IMR-90 (cell line): ENCODE results near the gene FAM184A. TPM values are rescaled to one million over a fixed set of nuclear protein-coding genes. Genes with fewer than 3 reads are reported as not detected.

Source experiments
- ATAC-seq: fragments of 200-7000 bp; cut with Tn5 transposase; 2 replicates; pipeline ENCODE4 v1.9.1; 2020; ENCODE audit warnings: low read depth, mild to moderate bottlenecking, moderate library complexity
- BruUV-seq: library from RNA; stranded (reverse); fragments of 400-500 nt; replicated peaks from 2 replicates; lab custom pipeline; 2021; lab: Mats Ljungman, UMichigan
- CTCF ChIA-PET: fragments of 300-600 bp; formaldehyde crosslinking; extraction: SDS; loops from one replicate; lab custom pipeline; 2021; ENCODE audit warnings: antibody characterized with exemption; lab: Yijun Ruan, JAX
- POLR2A ChIA-PET: fragments of 300-600 bp; sonication (Branson Sonifier 250); formaldehyde crosslinking; loops from one replicate; lab custom pipeline; 2022; ENCODE audit warnings: antibody characterized with exemption; ENCODE audit not compliant: unreplicated experiment; lab: Charles Lee
- DNase-seq: peaks from one replicate; pipeline ENCODE4 v3.0.0; 2013
- H2AFZ ChIP-seq: replicated peaks from 2 replicates; pipeline ENCODE3; 2013; ENCODE audit warnings: low read length, mild to moderate bottlenecking; ENCODE audit not compliant: poor library complexity
- H2AK5ac ChIP-seq: 2 replicates; pipeline ENCODE4 v1.6.1; 2013; ENCODE audit warnings: low read depth, low read length, inconsistent platforms
- H2AK9ac ChIP-seq: replicated peaks from 2 replicates; pipeline ENCODE3; 2013; ENCODE audit warnings: mild to moderate bottlenecking, low read depth, low read length, moderate library complexity; ENCODE audit not compliant: poor library complexity
- H2BK120ac ChIP-seq: 2 replicates; pipeline ENCODE4 v1.6.1; 2013; ENCODE audit warnings: low read depth, low read length, inconsistent platforms
- H2BK15ac ChIP-seq: 3 replicates; pipeline ENCODE4 v1.6.1; 2013; ENCODE audit warnings: low read depth, low read length, inconsistent platforms
- H2BK20ac ChIP-seq: 2 replicates; pipeline ENCODE4 v1.6.1; 2013; ENCODE audit warnings: low read depth, mild to moderate bottlenecking, inconsistent platforms, low read length, moderate library complexity
- H2BK5ac ChIP-seq: 2 replicates; pipeline ENCODE4 v1.6.1; 2013; ENCODE audit warnings: mild to moderate bottlenecking, low read depth, low read length, inconsistent platforms; ENCODE audit not compliant: poor library complexity, severe bottlenecking
- H3K14ac ChIP-seq: replicated peaks from 2 replicates; pipeline ENCODE4 v1.6.1; 2013; ENCODE audit warnings: low read depth, low read length, inconsistent platforms
- H3K18ac ChIP-seq: 2 replicates; pipeline ENCODE4 v1.6.1; 2013; ENCODE audit warnings: low read depth, low read length, control low read depth
- H3K23ac ChIP-seq: 2 replicates; pipeline ENCODE4 v1.6.1; 2013; ENCODE audit warnings: low read depth, low read length, inconsistent platforms
- H3K27ac ChIP-seq: 2 replicates; pipeline ENCODE4 v1.5.1; 2013; ENCODE audit warnings: mild to moderate bottlenecking, control low read depth, low read length; ENCODE audit not compliant: insufficient read depth
- H3K27me3 ChIP-seq: 2 replicates; pipeline ENCODE4 v1.6.1; 2013; ENCODE audit warnings: low read length; ENCODE audit not compliant: control insufficient read depth, insufficient read depth
- H3K36me3 ChIP-seq: 2 replicates; pipeline ENCODE4 v1.6.1; 2013; ENCODE audit warnings: low read length, mixed read lengths; ENCODE audit not compliant: control insufficient read depth, insufficient read depth
- H3K4ac ChIP-seq: 2 replicates; pipeline ENCODE4 v1.6.1; 2013; ENCODE audit warnings: low read depth, low read length, inconsistent platforms
- H3K4me1 ChIP-seq: 2 replicates; pipeline ENCODE4 v1.6.1; 2013; ENCODE audit warnings: low read length, mixed read lengths; ENCODE audit not compliant: control insufficient read depth, insufficient read depth
- H3K4me2 ChIP-seq: 2 replicates; pipeline ENCODE4 v1.6.1; 2013; ENCODE audit warnings: low read depth, mild to moderate bottlenecking, control low read depth, low read length, moderate library complexity
- H3K4me3 ChIP-seq: 2 replicates; pipeline ENCODE4 v1.5.1; 2013; ENCODE audit warnings: low read depth, mild to moderate bottlenecking, control low read depth, low read length, moderate library complexity; ENCODE audit not compliant: insufficient read depth
- H3K56ac ChIP-seq: 2 replicates; pipeline ENCODE4 v1.6.1; 2013; ENCODE audit warnings: low read length, inconsistent platforms; ENCODE audit not compliant: insufficient read depth; ENCODE audit errors: extremely low read depth
- H3K79me1 ChIP-seq, 2 experiments: 2 replicates each; pipeline ENCODE4 v1.6.1; 2013; ENCODE audit warnings: low read length in 2 of 2, inconsistent platforms in 1 of 2, low read depth in 1 of 2
- H3K9ac ChIP-seq: 2 replicates; pipeline ENCODE4 v1.6.1; 2013; ENCODE audit warnings: low read depth, low read length, control low read depth
- H3K9me1 ChIP-seq: 2 replicates; pipeline ENCODE4 v1.6.1; 2013; ENCODE audit warnings: low read length, inconsistent platforms; ENCODE audit not compliant: insufficient read depth
- H3K9me3 ChIP-seq: 2 replicates; pipeline ENCODE4 v1.6.1; 2013; ENCODE audit warnings: low read length; ENCODE audit not compliant: control insufficient read depth, insufficient read depth
- H4K20me1 ChIP-seq: 2 replicates; pipeline ENCODE4 v1.6.1; 2013; ENCODE audit warnings: low read length, inconsistent platforms; ENCODE audit not compliant: insufficient read depth
- H4K5ac ChIP-seq: 2 replicates; pipeline ENCODE4 v1.6.1; 2013; ENCODE audit warnings: mild to moderate bottlenecking, low read depth, low read length, control low read depth
- H4K8ac ChIP-seq, 2 experiments: 2 replicates each; pipeline ENCODE4 v1.6.1; 2013; ENCODE audit warnings: low read depth in 2 of 2, low read length in 2 of 2, control low read depth in 1 of 2, inconsistent platforms in 1 of 2
- H4K91ac ChIP-seq: 2 replicates; pipeline ENCODE4 v1.6.1; 2013; ENCODE audit warnings: low read depth, low read length, inconsistent platforms; ENCODE audit not compliant: insufficient read depth
- BHLHE40 ChIP-seq: fragments of 150-350 bp; IDR thresholded peaks from 2 replicates; pipeline ENCODE4 v1.6.1; 2016; ENCODE audit warnings: mild to moderate bottlenecking, low read depth, low read length
- CEBPB ChIP-seq: IDR thresholded peaks from 2 replicates; pipeline ENCODE4 v1.6.1; 2012; ENCODE audit warnings: low read depth, low read length, improper control_type of control experiment
- CHD1 ChIP-seq: IDR thresholded peaks from 2 replicates; pipeline ENCODE4 v1.6.1; 2012; ENCODE audit warnings: low read depth, low read length, improper control_type of control experiment
- CTCF ChIP-seq: conservative IDR thresholded peaks from 2 replicates; pipeline ENCODE4 v1.5.1; 2012; ENCODE audit warnings: mild to moderate bottlenecking, low read depth, low read length, improper control_type of control experiment
- FOS ChIP-seq: fragments of 150-350 bp; IDR thresholded peaks from 2 replicates; pipeline ENCODE4 v1.6.1; 2016; ENCODE audit warnings: low read depth, low read length
- MAFK ChIP-seq: IDR thresholded peaks from 2 replicates; pipeline ENCODE4 v1.6.1; 2012; ENCODE audit warnings: low read depth, low read length, improper control_type of control experiment
- MAZ ChIP-seq: IDR thresholded peaks from 2 replicates; pipeline ENCODE4 v1.6.1; 2012; ENCODE audit warnings: low read depth, mild to moderate bottlenecking, low read length, improper control_type of control experiment, moderate library complexity, borderline replicate concordance
- MXI1 ChIP-seq: IDR thresholded peaks from 2 replicates; pipeline ENCODE4 v1.6.1; 2012; ENCODE audit warnings: low read depth, mild to moderate bottlenecking, low read length, moderate library complexity, borderline replicate concordance
- NFE2L2 ChIP-seq: fragments of 150-350 bp; IDR thresholded peaks from 2 replicates; pipeline ENCODE4 v1.6.1; 2016; ENCODE audit warnings: low read depth, mild to moderate bottlenecking, low read length
- POLR2A ChIP-seq: IDR thresholded peaks from 2 replicates; pipeline ENCODE4 v1.6.1; 2012; ENCODE audit warnings: mild to moderate bottlenecking, low read depth, low read length
- RAD21 ChIP-seq: IDR thresholded peaks from 2 replicates; pipeline ENCODE4 v1.6.1; 2012; ENCODE audit warnings: low read length, improper control_type of control experiment
- RCOR1 ChIP-seq: IDR thresholded peaks from 2 replicates; pipeline ENCODE4 v1.6.1; 2012; ENCODE audit warnings: mild to moderate bottlenecking, low read length, improper control_type of control experiment; ENCODE audit not compliant: insufficient replicate concordance
- RFX5 ChIP-seq: IDR thresholded peaks from 2 replicates; pipeline ENCODE4 v1.8.0; 2012; ENCODE audit warnings: low read depth, mild to moderate bottlenecking, low read length, moderate library complexity
- SMC3 ChIP-seq: fragments of 150-350 bp; IDR thresholded peaks from 2 replicates; pipeline ENCODE4 v1.6.1; 2016; ENCODE audit warnings: low read depth, mild to moderate bottlenecking, antibody characterized with exemption, low read length, moderate library complexity
- WGBS, 2 experiments: methylation state at CpG; one replicate each; pipeline versions ENCODE4 v1.1.5 to v1.1.7; 2013; ENCODE audit warnings: missing lambda C conversion rate in 2 of 2; ENCODE audit not compliant: insufficient read length in 1 of 2; ENCODE audit errors: extremely low coverage in 2 of 2; 5-methylcytosine and 5-hydroxymethylcytosine counted together
- dilution Hi-C: fragments of 300-500 bp; cut with HindIII; formaldehyde crosslinking; loops from one replicate; pipeline ENCODE4 v1.14.3; 2018; ENCODE audit warnings: low sequenced_read_pairs; ENCODE audit not compliant: unreplicated experiment
- in situ Hi-C: fragments of 300-500 bp; cut with MboI; formaldehyde crosslinking; loops from 3 replicates; pipeline ENCODE4 v1.14.3; 2019; ENCODE audit warnings: low sequenced_read_pairs, inconsistent platforms, mixed read lengths
- intact Hi-C: fragments of 100-400 bp; cut with micrococcal nuclease; formaldehyde crosslinking; loops from 2 replicates; pipeline ENCODE4 v1.10.0; 2022
- polyA plus RNA-seq, 3 experiments: library from polyadenylated mRNA; depleted of rRNA; stranded (reverse); fragments of >200 nt; gene quantifications; 2 replicates each; pipeline ENCODE4 v1.2.3, GENCODE V29; 2012; ENCODE audit warnings: low replicate concordance in 1 of 3
- total RNA-seq: library from RNA; depleted of rRNA; stranded (reverse); fragments of >200 nt; gene quantifications from 2 replicates; pipeline ENCODE4 v1.2.3, GENCODE V29; 2012
- TF ChIP-seq, protein P1 (sequence below): fragments of 150-350 bp; IDR thresholded peaks from 2 replicates; pipeline ENCODE4 v1.6.1; 2017; ENCODE audit warnings: mild to moderate bottlenecking, antibody characterized with exemption, low read length, low read depth
- TF ChIP-seq, protein P2 (sequence below): fragments of 150-350 bp; IDR thresholded peaks from 2 replicates; pipeline ENCODE4 v1.6.1; 2016; ENCODE audit warnings: low read depth, mild to moderate bottlenecking, low read length, moderate library complexity, borderline replicate concordance

Gene FAM184A
- total and polyA plus RNA-seq, 2 of the 4 experiments (the other 2 are of a cell fraction), result 0.03 TPM; not detected in 1

GRCh38 chr6:119073307-119074051 lies 5.0 kb downstream of the FAM184A start:
- dilution Hi-C loops, result no loop called here
- no peak overlapping the region for H2BK20ac ChIP-seq
- peaks cover 18% of the 10 kb centered on the region for H3K27me3 ChIP-seq
- in situ Hi-C loops, result no loop called here
- POLR2A ChIA-PET, result no interaction called here
- TF ChIP-seq CHD1 (no peak), POLR2A (no peak), RFX5 (no peak), MXI1 (no peak), MAZ (no peak), RCOR1 (no peak), CEBPB (no peak), RAD21 (no peak), BHLHE40 (no peak), MAFK (no peak), SMC3 (no peak), FOS (no peak), NFE2L2 (no peak), CTCF (no peak)
- TF ChIP-seq, protein P1, sequence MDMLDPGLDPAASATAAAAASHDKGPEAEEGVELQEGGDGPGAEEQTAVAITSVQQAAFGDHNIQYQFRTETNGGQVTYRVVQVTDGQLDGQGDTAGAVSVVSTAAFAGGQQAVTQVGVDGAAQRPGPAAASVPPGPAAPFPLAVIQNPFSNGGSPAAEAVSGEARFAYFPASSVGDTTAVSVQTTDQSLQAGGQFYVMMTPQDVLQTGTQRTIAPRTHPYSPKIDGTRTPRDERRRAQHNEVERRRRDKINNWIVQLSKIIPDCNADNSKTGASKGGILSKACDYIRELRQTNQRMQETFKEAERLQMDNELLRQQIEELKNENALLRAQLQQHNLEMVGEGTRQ, result no peak
- TF ChIP-seq, protein P2, sequence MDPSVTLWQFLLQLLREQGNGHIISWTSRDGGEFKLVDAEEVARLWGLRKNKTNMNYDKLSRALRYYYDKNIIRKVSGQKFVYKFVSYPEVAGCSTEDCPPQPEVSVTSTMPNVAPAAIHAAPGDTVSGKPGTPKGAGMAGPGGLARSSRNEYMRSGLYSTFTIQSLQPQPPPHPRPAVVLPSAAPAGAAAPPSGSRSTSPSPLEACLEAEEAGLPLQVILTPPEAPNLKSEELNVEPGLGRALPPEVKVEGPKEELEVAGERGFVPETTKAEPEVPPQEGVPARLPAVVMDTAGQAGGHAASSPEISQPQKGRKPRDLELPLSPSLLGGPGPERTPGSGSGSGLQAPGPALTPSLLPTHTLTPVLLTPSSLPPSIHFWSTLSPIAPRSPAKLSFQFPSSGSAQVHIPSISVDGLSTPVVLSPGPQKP, result no peak
- no peak overlapping the region for H4K8ac ChIP-seq
- H3K23ac ChIP-seq, result no peak overlapping the region
- no peak overlapping the region for H3K27ac ChIP-seq
- no peak overlapping the region for H2BK120ac ChIP-seq
- H2AK9ac ChIP-seq, result no peak overlapping the region
- H3K18ac ChIP-seq, result no peak overlapping the region
- H2AFZ ChIP-seq, result no peak overlapping the region
- H2AK5ac ChIP-seq, result no peak overlapping the region
- no peak overlapping the region for H2BK15ac ChIP-seq
- no peak overlapping the region for H4K91ac ChIP-seq
- no peaks in the 10 kb centered on the region for H3K36me3 ChIP-seq
- no peaks in the 10 kb centered on the region for H3K9me1 ChIP-seq
- BruUV-seq, result no TSS peak
- DNase-seq, result no peak
- H3K4me2 ChIP-seq, result no peak overlapping the region
- CTCF ChIA-PET, result no interaction called here
- intact Hi-C loops, result no loop called here
- H4K5ac ChIP-seq, result no peak overlapping the region
- no CpG with 5 or more reads among the region's 4 CpGs for WGBS, 2 experiments
- H3K56ac ChIP-seq, result no peak overlapping the region
- no peaks in the 10 kb centered on the region for H3K79me1 ChIP-seq
- no peaks in the 10 kb centered on the region for H3K9me3 ChIP-seq
- H2BK5ac ChIP-seq, result no peak overlapping the region
- H3K9ac ChIP-seq, result no peak overlapping the region
- no peak overlapping the region for H3K4ac ChIP-seq
- no peak for ATAC-seq
- no peaks in the 10 kb centered on the region for H4K20me1 ChIP-seq
- no peak overlapping the region for H3K4me3 ChIP-seq
- no peak overlapping the region for H3K14ac ChIP-seq
- no peaks in the 10 kb centered on the region; the same call in 1 of the 2 replicates for H3K4me1 ChIP-seq
